Measurements from ENCODE around the gene HDAC4. TPM values are rescaled to one million over a fixed set of nuclear protein-coding genes. Genes with fewer than 3 reads are reported as not detected.

Gene HDAC4
- polyA plus RNA-seq, 1 donor (not counting 4 experiments of a cell fraction or from before 2014, with no cell fraction given) = 2.9 TPM

DNA sequence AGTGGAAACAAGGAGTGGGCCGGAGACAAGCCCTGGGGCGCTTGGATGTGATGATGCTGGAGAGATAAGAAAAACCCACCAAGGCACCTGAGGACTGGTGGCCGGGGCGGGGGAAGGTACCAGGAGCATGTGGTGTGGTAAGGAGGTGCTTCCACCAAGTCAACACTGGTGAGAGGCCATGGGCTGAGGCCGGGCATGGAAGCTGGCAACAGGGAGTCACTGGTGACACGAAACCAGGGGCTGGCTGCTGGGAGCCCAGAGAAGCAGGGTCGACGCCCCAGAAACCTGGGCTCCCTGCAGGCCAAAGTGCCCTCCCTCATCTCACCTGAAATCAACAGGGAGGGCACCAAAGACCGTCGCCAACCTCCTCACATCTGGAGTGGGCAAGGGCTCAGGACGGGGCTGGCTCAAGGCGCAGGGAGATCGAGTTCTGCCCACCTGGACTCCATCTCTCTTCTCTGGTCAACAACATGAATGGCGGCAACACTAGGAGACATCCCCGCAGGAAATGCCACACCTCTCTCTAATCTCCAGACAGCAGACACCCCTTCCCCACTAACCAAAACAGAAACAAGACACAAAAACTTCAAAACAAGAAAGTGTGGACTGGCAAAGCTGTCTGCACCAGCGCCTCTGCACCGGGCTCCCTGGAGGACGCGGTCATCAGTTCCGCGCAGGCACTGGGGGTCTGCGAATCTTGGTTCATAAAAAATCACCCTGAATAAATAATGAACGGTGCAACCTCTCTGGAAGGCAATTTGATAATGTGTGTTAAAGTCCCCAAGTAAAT lies 185.5 kb downstream of the HDAC4 start:
- dilution Hi-C loops (cut with MboI; ENCODE audit: extremely low pct_ligation_motif_present, low sequenced_read_pairs) = no loop called here
- Histone ChIP-seq H3K4me3 (ENCODE audit: control insufficient read depth in 2 of 3, extremely low read depth in 1 of 3, insufficient read depth in 2 of 3, low read depth in 1 of 3, low read length in 3 of 3) (no peak overlapping the region), H2AFZ (ENCODE audit: control insufficient read depth, low read length) (no peak overlapping the region), H3K9me1 (ENCODE audit: control insufficient read depth, extremely low read depth, insufficient read depth, low read length) (no peaks in the 10 kb centered on the region), H3K4me2 (ENCODE audit: control insufficient read depth, extremely low read depth, insufficient read depth, low read depth, low read length) (no peak overlapping the region), H3K9me3 (ENCODE audit: control insufficient read depth, low read depth, low read length) (no peaks in the 10 kb centered on the region), H3K79me2 (ENCODE audit: control insufficient read depth, insufficient read depth, low read length) (peaks cover 3% of the 10 kb centered on the region), H4K20me1 (ENCODE audit: control insufficient read depth, extremely low read depth, insufficient read depth, low read length) (peaks cover 5% of the 10 kb centered on the region), H3K9ac (ENCODE audit: control insufficient read depth, extremely low read depth, insufficient read depth, low read length) (no peak overlapping the region), H3K27me3 (ENCODE audit: control insufficient read depth, extremely low read depth, insufficient read depth, low read length) (no peaks in the 10 kb centered on the region), H3K4me1 (ENCODE audit: control insufficient read depth, extremely low read depth, insufficient read depth, low read length) (no peaks in the 10 kb centered on the region), H3K36me3 (ENCODE audit: control insufficient read depth in 2 of 2, extremely low read depth in 1 of 2, insufficient read depth in 2 of 2, low read length in 2 of 2) (no peaks in the 10 kb centered on the region), H3K27ac (ENCODE audit: control insufficient read depth, insufficient read depth, low read length) (no peak overlapping the region)
- FAIRE-seq = no peak
- DNase-seq (ENCODE audit: low read depth, low spot score) = no peak
- TF ChIP-seq, protein P1, sequence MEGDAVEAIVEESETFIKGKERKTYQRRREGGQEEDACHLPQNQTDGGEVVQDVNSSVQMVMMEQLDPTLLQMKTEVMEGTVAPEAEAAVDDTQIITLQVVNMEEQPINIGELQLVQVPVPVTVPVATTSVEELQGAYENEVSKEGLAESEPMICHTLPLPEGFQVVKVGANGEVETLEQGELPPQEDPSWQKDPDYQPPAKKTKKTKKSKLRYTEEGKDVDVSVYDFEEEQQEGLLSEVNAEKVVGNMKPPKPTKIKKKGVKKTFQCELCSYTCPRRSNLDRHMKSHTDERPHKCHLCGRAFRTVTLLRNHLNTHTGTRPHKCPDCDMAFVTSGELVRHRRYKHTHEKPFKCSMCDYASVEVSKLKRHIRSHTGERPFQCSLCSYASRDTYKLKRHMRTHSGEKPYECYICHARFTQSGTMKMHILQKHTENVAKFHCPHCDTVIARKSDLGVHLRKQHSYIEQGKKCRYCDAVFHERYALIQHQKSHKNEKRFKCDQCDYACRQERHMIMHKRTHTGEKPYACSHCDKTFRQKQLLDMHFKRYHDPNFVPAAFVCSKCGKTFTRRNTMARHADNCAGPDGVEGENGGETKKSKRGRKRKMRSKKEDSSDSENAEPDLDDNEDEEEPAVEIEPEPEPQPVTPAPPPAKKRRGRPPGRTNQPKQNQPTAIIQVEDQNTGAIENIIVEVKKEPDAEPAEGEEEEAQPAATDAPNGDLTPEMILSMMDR (optimal IDR thresholded peaks at IDR 0.05 in 1 of 3, IDR thresholded peaks at IDR 0.05 in 1 of 3, conservative IDR thresholded peaks at IDR 0.05 in 1 of 3; ENCODE audit: extremely low read depth in 1 of 3, insufficient read depth in 2 of 3, low read length in 3 of 3) = no peak
- TF ChIP-seq EZH2 (IDR thresholded peaks at IDR 0.05; ENCODE audit: low read length) = no peak

DNA sequence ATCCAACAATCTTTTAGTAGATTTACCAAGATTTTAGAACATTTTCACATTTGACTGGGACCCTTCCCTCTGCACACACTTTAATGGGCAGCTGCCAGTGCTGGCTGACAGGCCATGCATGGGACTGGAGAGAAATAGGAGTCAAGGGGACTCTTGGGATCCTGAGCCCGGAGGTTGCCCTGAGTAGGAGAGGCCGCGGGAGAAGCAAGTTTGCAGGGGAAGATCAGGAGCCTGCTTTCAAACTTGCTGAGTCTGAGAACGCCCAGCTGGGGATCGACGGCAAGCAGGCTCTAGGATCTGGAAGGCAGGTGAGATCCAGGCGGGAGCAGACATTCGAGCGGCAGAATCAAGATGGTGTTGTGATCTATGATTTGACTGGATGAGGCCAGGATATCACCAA lies 186.1 kb downstream of the HDAC4 start:
- FAIRE-seq (no peak), DNase-seq (ENCODE audit: low read depth, low spot score) (no peak)
- Histone ChIP-seq H3K4me3 (ENCODE audit: control insufficient read depth in 2 of 3, extremely low read depth in 1 of 3, insufficient read depth in 2 of 3, low read depth in 1 of 3, low read length in 3 of 3) (no peak overlapping the region), H3K27me3 (ENCODE audit: control insufficient read depth, extremely low read depth, insufficient read depth, low read length) (no peaks in the 10 kb centered on the region), H3K9me1 (ENCODE audit: control insufficient read depth, extremely low read depth, insufficient read depth, low read length) (no peaks in the 10 kb centered on the region), H4K20me1 (ENCODE audit: control insufficient read depth, extremely low read depth, insufficient read depth, low read length) (peaks cover 5% of the 10 kb centered on the region), H3K9ac (ENCODE audit: control insufficient read depth, extremely low read depth, insufficient read depth, low read length) (no peak overlapping the region), H2AFZ (ENCODE audit: control insufficient read depth, low read length) (no peak overlapping the region), H3K79me2 (ENCODE audit: control insufficient read depth, insufficient read depth, low read length) (peaks cover 1% of the 10 kb centered on the region), H3K4me2 (ENCODE audit: control insufficient read depth, extremely low read depth, insufficient read depth, low read depth, low read length) (no peak overlapping the region), H3K27ac (ENCODE audit: control insufficient read depth, insufficient read depth, low read length) (no peak overlapping the region), H3K4me1 (ENCODE audit: control insufficient read depth, extremely low read depth, insufficient read depth, low read length) (no peaks in the 10 kb centered on the region), H3K36me3 (ENCODE audit: control insufficient read depth in 2 of 2, extremely low read depth in 1 of 2, insufficient read depth in 2 of 2, low read length in 2 of 2) (no peaks in the 10 kb centered on the region), H3K9me3 (ENCODE audit: control insufficient read depth, low read depth, low read length) (no peaks in the 10 kb centered on the region)
- TF ChIP-seq, protein P1 (optimal IDR thresholded peaks at IDR 0.05 in 1 of 3, IDR thresholded peaks at IDR 0.05 in 1 of 3, conservative IDR thresholded peaks at IDR 0.05 in 1 of 3; ENCODE audit: extremely low read depth in 1 of 3, insufficient read depth in 2 of 3, low read length in 3 of 3) = no peak
- TF ChIP-seq EZH2 (IDR thresholded peaks at IDR 0.05; ENCODE audit: low read length) = no peak
- dilution Hi-C loops (cut with MboI; ENCODE audit: extremely low pct_ligation_motif_present, low sequenced_read_pairs) = no loop called here
